ENCODE results near the gene GIGYF1. TPM values are rescaled to one million over a fixed set of nuclear protein-coding genes. Genes with fewer than 3 reads are reported as not detected.

Gene GIGYF1
- polyA plus RNA-seq, 1 donor from 2014 or later: 28.3 TPM

GRCh38 chr7:100682228-100682741, 11.8 kb downstream of the GIGYF1 start:
- Histone ChIP-seq H3K27me3 (ENCODE audit: insufficient read depth, low read depth, low read length) (no peaks in the 10 kb centered on the region), H3K36me3 (ENCODE audit: insufficient read depth, low read length) (peaks cover 1% of the 10 kb centered on the region), H3K9ac (ENCODE audit: low read length) (no peak overlapping the region), H3K27ac (ENCODE audit: low read length) (no peak overlapping the region), H3K4me3 (ENCODE audit: low read length) (no peak overlapping the region), H3F3A (ENCODE audit: insufficient read depth, low read length, poor library complexity, severe bottlenecking) (no peaks in the 10 kb centered on the region), H4K20me1 (ENCODE audit: insufficient read depth) (no peaks in the 10 kb centered on the region), H3K9me2 (ENCODE audit: insufficient read depth, low read length) (no peaks in the 10 kb centered on the region), H2AFZ (ENCODE audit: low read depth, low read length) (no peak overlapping the region), H3K9me3 (ENCODE audit: low read length) (no peaks in the 10 kb centered on the region), H3K79me2 (replicated peaks; ENCODE audit: insufficient read depth, low read length) (no peaks in the 10 kb centered on the region), H3K4me2 (ENCODE audit: low read length) (no peak overlapping the region)
- no peak for TF ChIP-seq SMC3 (conservative IDR thresholded peaks at IDR 0.05; ENCODE audit: poor library complexity)
- TF ChIP-seq POLR2AphosphoS5 (IDR thresholded peaks at IDR 0.05): peak; percentile 4

- Histone ChIP-seq H3K27ac (ENCODE audit: low read length) (no peak overlapping the region), H3K9me3 (ENCODE audit: low read length) (no peaks in the 10 kb centered on the region), H3F3A (ENCODE audit: insufficient read depth, low read length, poor library complexity, severe bottlenecking) (no peaks in the 10 kb centered on the region), H3K9ac (ENCODE audit: low read length) (no peak overlapping the region), H3K4me3 (ENCODE audit: low read length) (no peak overlapping the region), H4K20me1 (ENCODE audit: insufficient read depth) (no peaks in the 10 kb centered on the region), H3K79me2 (replicated peaks; ENCODE audit: insufficient read depth, low read length) (peaks cover under 1% of the 10 kb centered on the region), H2AFZ (ENCODE audit: low read depth, low read length) (no peak overlapping the region), H3K27me3 (ENCODE audit: insufficient read depth, low read depth, low read length) (no peaks in the 10 kb centered on the region), H3K36me3 (ENCODE audit: insufficient read depth, low read length) (peaks cover 3% of the 10 kb centered on the region), H3K9me2 (ENCODE audit: insufficient read depth, low read length) (no peaks in the 10 kb centered on the region), H3K4me2 (ENCODE audit: low read length) (no peak overlapping the region)
- TF ChIP-seq TAF1 (IDR thresholded peaks at IDR 0.05; ENCODE audit: low read depth) (no peak), RAD21 (conservative IDR thresholded peaks at IDR 0.05) (no peak), MXI1 (conservative IDR thresholded peaks at IDR 0.05; ENCODE audit: poor library complexity, severe bottlenecking) (no peak), POLR2AphosphoS5 (IDR thresholded peaks at IDR 0.05) (no peak), EP300 (conservative IDR thresholded peaks at IDR 0.05; ENCODE audit: poor library complexity, severe bottlenecking) (no peak), REST (IDR thresholded peaks at IDR 0.05; ENCODE audit: borderline replicate concordance) (no peak), CTCF (IDR thresholded peaks at IDR 0.05; ENCODE audit: poor library complexity, severe bottlenecking) (no peak), SMC3 (conservative IDR thresholded peaks at IDR 0.05; ENCODE audit: poor library complexity) (no peak), EZH2 (IDR thresholded peaks at IDR 0.05; ENCODE audit: borderline replicate concordance, insufficient read depth, low read length, poor library complexity, severe bottlenecking) (no peak)
Observed at GRCh38 chr7:100681491-100682227, 12.4 kb downstream of the GIGYF1 start.
